ENCODE data around the gene OSTC. TPM values are rescaled to one million over a fixed set of nuclear protein-coding genes. Genes with fewer than 3 reads are reported as not detected.

OSTC gene
- total RNA-seq, 1 experiment from 2014 or later: 105 TPM

GRCh38 chr4:108602163-108602562, 48.2 kb upstream of the OSTC start:
- Histone ChIP-seq H3K79me2 (ENCODE audit: insufficient read depth, low read length) (no peaks in the 10 kb centered on the region), H3K9ac (ENCODE audit: low read length) (no peak overlapping the region), H3K9me2 (ENCODE audit: insufficient read depth) (no peaks in the 10 kb centered on the region), H3K27ac (ENCODE audit: low read depth, low read length) (no peak overlapping the region), H3K4me1 (ENCODE audit: control insufficient read depth in 1 of 2, insufficient read depth in 2 of 2, low read length in 2 of 2) (no peaks in the 10 kb centered on the region), H3K9me3 (ENCODE audit: control insufficient read depth in 1 of 2, insufficient read depth in 1 of 2, low read depth in 1 of 2, low read length in 2 of 2) (no peaks in the 10 kb centered on the region), H3K27me3 (ENCODE audit: insufficient read depth, low read length) (no peaks in the 10 kb centered on the region), H2AFZ (ENCODE audit: low read depth, low read length, poor library complexity, severe bottlenecking) (no peak overlapping the region), H3K4me3 (replicated peaks in 1 of 2; ENCODE audit: low read depth in 1 of 2, low read length in 2 of 2) (no peak overlapping the region), H3K36me3 (ENCODE audit: control insufficient read depth in 1 of 2, insufficient read depth in 2 of 2, low read length in 2 of 2) (no peaks in the 10 kb centered on the region), H3K4me2 (ENCODE audit: low read length) (no peak overlapping the region), H4K20me1 (ENCODE audit: insufficient read depth) (no peaks in the 10 kb centered on the region)
- intact Hi-C loops (cut with micrococcal nuclease): no loop called here
- POLR2A ChIA-PET: no interaction called here
- CTCF ChIA-PET: no interaction called here
- RAD21 ChIA-PET (ENCODE audit: low non-redundant PET in 1 of 2, low total read pairs in 2 of 2, uncharacterized antibody in 2 of 2, unreplicated experiment in 2 of 2): no interaction called here
- DNase-seq (ENCODE audit: low read depth, low spot score) (no peak), ATAC-seq (no peak)
- BruUV-seq (replicated peaks): no TSS peak
- no peak for TF ChIP-seq REST (IDR thresholded peaks at IDR 0.05; ENCODE audit: low read depth)
- TF ChIP-seq POLR2AphosphoS5 (IDR thresholded peaks at IDR 0.05; ENCODE audit: low read depth, low read length): no peak
- TF ChIP-seq ELF1 (IDR thresholded peaks at IDR 0.05; ENCODE audit: borderline replicate concordance, low read depth): no peak
- no peak for TF ChIP-seq SRF (IDR thresholded peaks at IDR 0.05; ENCODE audit: low read depth)
- TF ChIP-seq ZFX (IDR thresholded peaks at IDR 0.05): no peak
- no peak for TF ChIP-seq EZH2phosphoT487 (IDR thresholded peaks at IDR 0.05; ENCODE audit: borderline replicate concordance)
- no peak for TF ChIP-seq RAD21 (IDR thresholded peaks at IDR 0.05; ENCODE audit: low read depth)
- TF ChIP-seq POLR2A (IDR thresholded peaks at IDR 0.05; ENCODE audit: borderline replicate concordance, extremely low read depth, insufficient read depth, insufficient read length): no peak
- TF ChIP-seq SP1 (IDR thresholded peaks at IDR 0.05; ENCODE audit: low read depth): no peak
